Coronary artery (tissue), 2 donors: ENCODE results near the gene SYK.
A peak's percentile ranks its signal among the peaks of the same experiment; 100 is the strongest.

Source experiments
- DNase-seq: peaks from one replicate; pipeline ENCODE4 v3.0.0-alpha.2; 2017; ENCODE audit warnings: low spot score
- H3K27ac ChIP-seq, 2 donors: fragments of 200-600 bp; sonication (generic); one replicate each; pipeline ENCODE4 v1.5.1; 2016 to 2019
- H3K4me3 ChIP-seq: fragments of 200-600 bp; sonication (generic); 2 replicates; pipeline ENCODE4 v1.5.1; 2016; ENCODE audit warnings: mild to moderate bottlenecking, moderate library complexity
- CTCF ChIP-seq: fragments of 200-600 bp; sonication (generic); IDR thresholded peaks from one replicate; pipeline ENCODE4 v1.5.1; 2019; ENCODE audit warnings: antibody characterized with exemption

SYK gene

GRCh38 chr9:90795871-90796317 is 5.7 kb upstream of the SYK start:
- no peak for TF ChIP-seq CTCF
- no peak overlapping the region for H3K27ac ChIP-seq
- H3K4me3 ChIP-seq: no peak overlapping the region
- DNase-seq: no peak

- no peak overlapping the region for H3K27ac ChIP-seq
- no peak overlapping the region for H3K4me3 ChIP-seq
- no peak for TF ChIP-seq CTCF
Measured at GRCh38 chr9:90799271-90799852, 2.3 kb upstream of the SYK start.

GRCh38 chr9:90801973-90802322 is 329 bp downstream of the SYK start:
- DNase-seq: no peak
- TF ChIP-seq CTCF: no peak
- H3K4me3 ChIP-seq: peak overlapping the region; percentile 69
- H3K27ac ChIP-seq: peak overlapping the region in 1 of 2 donors; percentile 78

More at GRCh38 chr9:90799271-90799852, 2.3 kb upstream of the SYK start:
- DNase-seq: no peak

DNA sequence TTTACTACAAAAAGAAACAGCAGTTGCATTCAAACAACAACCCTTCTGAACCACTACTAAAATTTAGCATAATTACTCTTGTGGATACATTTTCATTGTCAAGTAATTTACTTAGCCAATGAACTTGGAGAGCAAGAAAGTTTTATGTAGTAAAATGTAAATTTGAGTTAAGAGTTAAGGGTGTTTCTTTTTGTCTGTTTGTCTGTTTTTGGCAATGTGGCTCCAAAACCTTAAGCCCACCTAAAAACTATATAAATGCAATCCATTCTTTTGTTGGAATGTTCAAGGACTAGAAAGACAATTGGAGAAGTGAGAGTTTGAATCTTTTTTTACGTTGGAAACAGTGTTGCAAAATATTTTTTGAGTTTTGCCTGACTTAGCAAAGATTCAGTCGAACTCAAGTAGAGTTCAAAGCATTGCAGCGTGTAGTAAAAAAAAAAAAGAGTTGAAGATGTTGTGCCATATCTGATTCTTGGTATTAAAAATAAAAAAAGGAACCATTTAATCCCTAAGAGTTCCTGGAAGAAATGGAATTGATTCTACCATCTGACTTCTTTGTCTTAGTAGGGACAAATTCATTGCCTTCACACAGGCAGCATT is 867 bp downstream of the SYK start:
- no peak for DNase-seq
- peak overlapping the region; percentile 69 for H3K4me3 ChIP-seq
- peak overlapping the region in 1 of 2 donors; percentile 78 for H3K27ac ChIP-seq
- TF ChIP-seq CTCF: no peak

- Histone ChIP-seq H3K4me3 (no peak overlapping the region), H3K27ac (no peak overlapping the region)
- DNase-seq: no peak
- no peak for TF ChIP-seq CTCF
Measured at GRCh38 chr9:90803860-90804593, 2.4 kb downstream of the SYK start.

- H3K27ac ChIP-seq: no peak overlapping the region
- no peak for TF ChIP-seq CTCF
- no peak overlapping the region for H3K4me3 ChIP-seq
- no peak for DNase-seq
Measured at GRCh38 chr9:90805006-90805996, 3.7 kb downstream of the SYK start.
